NCI-H526 (cell line): ENCODE data around the gene NOCT.
"Not testable (repeated sequence)": the region's sequence is repeated elsewhere in the genome, so short reads cannot be mapped to it uniquely, and the experiment has no call there.

ENCODE experiments used
- DNase-seq, 2 experiments: peaks; one replicate each; lab custom pipeline; 2025; lab: John Stamatoyannopoulos, UW

Gene NOCT, protein sequence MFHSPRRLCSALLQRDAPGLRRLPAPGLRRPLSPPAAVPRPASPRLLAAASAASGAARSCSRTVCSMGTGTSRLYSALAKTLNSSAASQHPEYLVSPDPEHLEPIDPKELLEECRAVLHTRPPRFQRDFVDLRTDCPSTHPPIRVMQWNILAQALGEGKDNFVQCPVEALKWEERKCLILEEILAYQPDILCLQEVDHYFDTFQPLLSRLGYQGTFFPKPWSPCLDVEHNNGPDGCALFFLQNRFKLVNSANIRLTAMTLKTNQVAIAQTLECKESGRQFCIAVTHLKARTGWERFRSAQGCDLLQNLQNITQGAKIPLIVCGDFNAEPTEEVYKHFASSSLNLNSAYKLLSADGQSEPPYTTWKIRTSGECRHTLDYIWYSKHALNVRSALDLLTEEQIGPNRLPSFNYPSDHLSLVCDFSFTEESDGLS

DNA sequence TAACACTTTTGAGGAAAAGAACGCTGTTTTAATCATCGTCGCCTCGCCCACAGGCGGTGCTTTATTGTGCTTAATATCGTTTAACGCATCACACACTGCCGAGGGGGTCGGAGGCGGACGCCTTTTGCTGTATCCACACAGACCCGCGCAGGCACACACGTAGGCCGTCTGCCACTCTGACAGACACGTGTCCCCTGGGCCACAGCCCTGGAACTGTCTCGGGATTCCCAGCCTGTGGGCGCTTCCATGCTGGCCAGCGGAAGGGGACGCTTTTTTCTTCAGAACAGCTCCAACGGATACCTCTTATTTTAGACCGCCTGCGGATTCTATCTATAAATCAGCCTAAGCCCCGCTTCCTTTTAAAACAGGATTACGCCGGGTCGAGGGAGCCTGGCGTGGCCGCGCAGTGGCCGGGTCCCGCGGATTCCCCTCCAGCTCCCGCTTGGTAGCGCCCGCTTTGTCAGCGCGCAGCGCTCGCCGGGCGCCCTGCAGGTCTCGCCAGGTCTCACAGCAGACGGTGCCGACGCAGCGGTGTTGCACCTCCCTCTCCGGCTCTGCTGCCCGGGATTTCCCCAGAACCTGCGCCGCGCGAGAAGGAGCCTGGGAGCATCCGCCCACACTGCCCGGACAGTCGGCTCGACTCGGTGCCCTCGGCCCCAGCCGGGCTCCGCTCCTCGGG, at the start of gene NOCT:
Gene NOCT (plus strand): TSS at position 513 of the 679 bp plus-strand sequence. CDS start 201 bp downstream, outside the sequence.
- DNase-seq: peak; percentile 86 to 95

GRCh38 chr4:138967313-138967712, 48.3 kb upstream of the NOCT start:
- no peak for DNase-seq

DNA sequence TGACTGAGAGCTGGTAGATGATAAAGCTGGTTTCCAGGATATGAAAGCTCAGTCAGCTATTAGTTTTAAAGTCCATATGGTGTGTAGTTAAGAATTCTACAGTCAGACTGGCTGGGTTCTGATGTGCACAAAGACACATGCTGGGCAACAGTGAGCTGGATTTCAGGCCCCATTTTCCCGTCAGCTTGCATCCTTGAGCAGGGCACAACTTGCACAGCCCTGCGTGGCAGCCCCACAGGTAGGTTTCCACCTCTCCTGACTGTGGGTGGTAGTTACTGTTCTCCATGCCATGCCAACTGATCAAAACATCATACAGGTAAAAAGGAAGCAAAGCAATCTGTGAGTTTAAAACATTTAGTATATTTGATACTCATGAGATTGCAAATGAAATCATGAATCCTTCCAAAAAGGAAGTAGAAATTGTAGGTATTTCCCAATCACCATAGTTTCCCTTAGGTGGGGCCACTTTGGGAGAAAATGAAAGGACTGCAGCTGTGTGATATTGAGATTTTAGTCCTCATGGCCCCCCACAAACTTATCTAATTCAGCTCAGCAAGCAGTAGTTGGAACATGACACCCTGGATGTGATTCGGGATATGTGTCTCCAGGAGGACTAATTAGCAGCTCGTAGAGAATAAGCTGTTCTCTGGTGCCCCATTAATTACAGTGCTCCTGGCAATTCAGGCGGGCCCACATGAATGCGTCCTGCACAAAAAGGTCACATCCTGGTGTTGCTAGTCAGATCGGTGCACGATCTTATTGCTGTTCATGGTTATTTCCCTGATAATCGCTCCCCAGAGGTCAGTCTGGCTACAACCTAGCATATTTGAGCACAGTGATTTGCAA, 42.4 kb upstream of the NOCT start:
- DNase-seq: no peak

DNA sequence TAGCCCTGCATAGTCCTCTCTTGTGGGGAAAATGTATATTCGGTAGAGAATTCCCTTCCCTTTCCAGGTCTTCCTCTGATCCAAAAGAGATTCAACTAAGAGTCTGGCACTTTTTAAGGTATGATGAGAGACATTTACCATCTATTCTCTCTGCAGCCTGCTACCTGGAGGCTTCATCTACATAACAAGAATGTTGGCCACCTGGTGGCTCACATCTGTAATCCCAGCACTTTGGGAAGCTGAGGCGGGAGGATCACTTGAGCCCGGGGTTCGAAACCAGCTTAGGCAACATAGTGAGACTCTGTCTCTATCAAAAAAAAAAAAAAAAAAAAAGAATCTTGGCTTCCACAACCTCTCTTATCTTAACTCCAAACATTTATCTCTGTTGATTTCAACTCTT, 40.4 kb upstream of the NOCT start:
- no peak for DNase-seq

DNA sequence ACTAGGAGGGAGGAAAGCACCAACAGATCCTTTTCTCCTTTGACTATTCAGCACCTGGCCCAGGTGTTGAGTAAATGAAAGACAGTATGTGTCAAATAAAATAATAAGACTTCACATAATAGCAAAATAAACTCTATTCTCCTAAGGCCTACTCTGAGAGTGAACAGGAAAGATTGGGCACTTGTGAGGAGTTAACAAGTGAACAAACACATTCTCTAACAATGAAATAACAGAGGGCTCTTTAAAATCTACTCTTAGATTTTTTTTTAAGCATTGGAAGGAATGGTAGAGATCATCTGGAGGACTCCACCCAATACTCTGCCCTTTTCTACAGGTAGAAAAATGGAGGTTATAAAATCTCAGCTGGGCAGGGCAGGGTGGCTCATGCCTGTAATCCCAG, 39.1 kb upstream of the NOCT start:
- DNase-seq: no peak

DNA sequence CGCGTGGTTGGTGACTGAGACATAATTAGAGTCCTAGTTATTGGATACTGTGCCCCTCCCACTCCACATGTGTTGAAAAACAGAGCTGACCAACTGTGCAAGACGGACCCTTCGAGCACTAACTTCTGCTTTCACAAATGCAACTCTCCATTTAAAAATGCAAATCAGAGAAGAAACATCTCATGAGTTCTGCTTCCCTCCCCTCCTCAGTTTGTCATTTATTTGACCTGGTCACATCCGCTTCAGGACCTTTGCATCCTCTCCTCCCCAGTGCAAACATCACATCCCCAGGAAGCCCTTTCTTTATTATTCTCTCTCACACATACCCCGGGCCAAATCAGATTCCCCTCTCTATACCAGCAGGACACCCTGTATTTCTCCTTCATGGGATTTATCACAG, 38.1 kb upstream of the NOCT start:
- no peak for DNase-seq

DNA sequence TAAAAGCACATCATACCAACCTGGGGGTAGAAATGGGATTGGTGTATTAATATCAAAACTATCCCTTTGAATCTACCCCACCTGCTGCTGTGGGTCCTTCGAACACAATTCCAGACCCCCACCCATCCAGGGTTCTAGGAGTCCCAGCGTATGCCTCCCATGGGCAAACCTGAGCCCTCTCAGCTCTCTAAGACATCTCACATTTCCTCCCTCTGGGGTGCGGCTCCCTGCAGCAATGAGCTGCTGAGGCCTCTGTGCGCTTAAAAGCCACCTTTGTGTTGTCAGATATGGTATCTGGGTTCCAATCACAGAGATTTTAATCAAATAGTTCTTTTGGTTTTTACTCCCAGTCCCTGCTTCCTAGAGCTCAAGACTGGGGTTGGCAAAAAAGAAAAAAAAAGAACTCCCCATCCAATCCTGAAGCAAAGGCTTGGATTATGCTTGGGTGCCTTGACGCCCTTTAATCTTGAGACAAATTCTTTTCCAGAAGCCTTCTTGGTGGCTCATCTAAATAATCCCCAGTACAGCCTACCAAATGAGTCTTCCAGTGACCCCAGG, 37.5 kb upstream of the NOCT start:
- no peak for DNase-seq

DNA sequence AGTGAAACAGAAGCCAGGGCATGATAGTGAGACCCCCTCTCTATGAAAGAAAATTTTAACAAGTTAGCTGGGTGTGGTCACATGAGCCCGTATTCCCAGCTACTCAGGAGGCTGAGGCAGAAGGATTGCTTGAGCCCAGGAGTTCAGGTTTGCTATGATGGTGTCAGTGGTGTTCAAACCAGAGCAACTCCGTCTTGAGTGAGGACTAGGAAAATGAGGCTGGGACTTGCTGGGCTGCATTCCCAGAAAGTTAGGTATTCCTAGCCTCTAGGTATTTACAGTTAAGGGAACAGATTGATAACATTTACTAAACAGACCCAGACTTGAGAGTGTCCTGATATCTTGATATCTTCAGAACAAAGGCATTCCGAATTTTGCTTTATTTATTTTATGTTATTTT, 37.0 kb upstream of the NOCT start:
- DNase-seq: no peak

DNA sequence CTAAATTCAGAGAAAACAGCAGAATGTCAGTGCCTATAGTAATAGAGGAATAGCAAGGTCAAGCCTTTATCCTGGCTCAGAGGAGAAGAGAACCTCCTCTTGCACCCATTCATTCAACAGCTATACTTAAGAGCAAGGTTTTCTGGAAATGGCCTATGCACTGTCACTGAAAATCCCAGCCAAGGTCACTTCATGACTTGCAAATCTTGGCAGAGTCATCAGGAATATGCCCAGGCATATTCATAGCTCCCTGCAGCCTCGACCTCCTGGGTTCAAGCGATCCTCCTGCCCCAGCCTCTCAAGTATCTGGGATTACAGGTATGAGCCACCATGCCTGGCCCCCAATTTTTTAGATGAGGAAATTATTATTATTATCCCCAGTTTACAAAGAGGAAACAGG, 35.8 kb upstream of the NOCT start:
- no peak for DNase-seq

DNA sequence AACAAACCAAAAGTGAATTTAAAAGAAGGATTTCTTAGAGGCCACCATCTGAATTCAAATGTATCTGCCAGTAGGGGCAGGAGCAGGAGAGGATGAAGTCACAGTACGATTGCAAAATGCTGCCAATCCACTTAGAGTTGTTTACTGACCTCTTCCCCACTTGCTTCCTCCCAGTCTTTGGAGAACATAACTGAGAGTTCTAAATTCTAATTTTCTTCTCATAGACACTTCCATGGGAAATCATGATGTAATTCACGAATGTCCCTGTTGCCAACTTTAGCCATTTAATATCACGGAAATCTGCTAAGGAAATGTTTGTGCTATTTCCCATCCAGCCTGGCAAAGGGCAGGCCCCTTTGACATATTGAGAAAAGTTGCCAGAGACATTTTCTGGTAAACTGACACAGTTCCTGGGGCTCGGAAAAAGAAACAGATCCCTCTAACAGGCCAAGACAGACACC, 33.6 kb upstream of the NOCT start:
- no peak for DNase-seq

GRCh38 chr4:138982754-138983153, 32.8 kb upstream of the NOCT start:
- no peak for DNase-seq

DNA sequence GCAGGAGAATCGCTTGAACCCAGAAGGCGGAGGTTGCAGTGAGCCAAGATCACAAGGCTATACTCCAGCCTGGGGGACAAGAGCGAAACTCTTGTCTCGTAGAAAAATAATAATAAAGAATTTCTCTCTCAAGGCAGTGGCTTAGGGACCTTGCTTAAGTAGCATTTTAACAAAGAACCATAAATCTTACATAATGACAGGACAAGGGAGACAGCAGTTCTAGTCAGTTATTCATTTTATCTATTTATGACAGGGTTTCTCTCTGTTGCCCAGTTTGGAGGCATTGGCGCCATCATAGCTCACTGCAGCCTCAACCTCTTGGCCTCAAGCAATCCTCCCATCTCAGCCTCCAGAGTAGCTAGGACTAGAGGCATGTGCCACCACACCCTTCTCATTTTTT, 31.9 kb upstream of the NOCT start:
- no peak for DNase-seq

- no peak for DNase-seq
Observed at GRCh38 chr4:138984647-138985046, 30.9 kb upstream of the NOCT start.

DNA sequence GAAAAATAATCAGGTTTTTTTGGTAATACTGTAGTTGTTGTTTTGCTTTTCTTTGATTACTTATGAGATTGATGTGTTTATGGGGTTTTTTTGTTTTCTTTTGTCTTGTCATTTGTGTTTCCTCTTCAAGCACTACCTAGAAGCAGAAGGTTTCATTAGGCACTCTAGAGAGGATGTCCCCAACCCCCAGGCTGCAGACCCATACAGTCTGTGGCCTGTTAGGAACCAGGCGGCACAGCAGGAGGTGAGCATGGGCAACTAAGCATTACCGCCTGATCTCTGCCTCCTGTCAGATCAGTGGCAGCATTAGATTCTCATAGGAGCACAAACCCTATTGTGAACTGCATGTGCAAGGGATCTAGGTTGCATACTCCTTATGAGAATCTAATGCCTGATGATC, 22.9 kb upstream of the NOCT start:
- no peak for DNase-seq

DNA sequence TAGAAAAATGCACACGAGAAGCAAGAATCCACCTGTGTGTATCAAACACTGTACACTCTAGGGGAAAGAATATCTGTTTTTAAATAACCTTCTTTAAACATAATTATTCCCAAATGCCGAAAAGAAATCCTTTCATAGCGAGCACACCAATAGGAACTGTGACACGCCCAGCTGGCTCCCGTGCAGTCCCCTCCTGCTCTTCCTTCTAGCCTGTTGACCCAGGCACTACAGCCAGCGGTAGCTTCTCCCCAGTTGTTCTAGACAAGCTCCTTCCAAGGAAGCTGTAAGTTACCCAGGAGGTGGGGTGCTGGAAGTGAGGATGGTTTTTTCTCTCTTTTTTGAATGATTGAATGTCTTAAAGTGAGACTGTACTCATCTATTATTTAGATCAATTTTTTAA, 19.5 kb upstream of the NOCT start:
- no peak for DNase-seq

GRCh38 chr4:138999666-139000065, 15.9 kb upstream of the NOCT start:
- no peak for DNase-seq

GRCh38 chr4:139000134-139000533, 15.4 kb upstream of the NOCT start:
- DNase-seq: not testable (repeated sequence)

DNA sequence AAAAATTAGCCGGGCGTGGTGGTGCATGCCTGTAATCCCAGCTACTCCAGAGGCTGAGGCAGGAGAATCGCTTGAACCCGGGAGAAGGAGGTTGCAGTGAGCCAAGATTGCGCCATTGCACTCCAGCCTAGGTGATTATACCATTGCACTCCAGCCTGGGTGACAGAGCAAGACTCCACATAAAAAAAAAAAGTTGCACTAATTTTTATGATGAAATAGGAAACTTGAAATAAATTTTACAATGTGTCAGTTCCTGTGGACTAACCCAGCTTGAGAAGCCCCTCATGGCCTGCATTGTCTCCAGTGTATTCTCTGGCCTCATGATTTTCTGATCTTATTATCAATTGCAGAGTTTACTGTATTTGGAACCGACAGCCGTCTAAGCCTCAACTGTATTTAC, 14.2 kb upstream of the NOCT start:
- not testable (repeated sequence) for DNase-seq

GRCh38 chr4:139003668-139004067, 11.9 kb upstream of the NOCT start:
- not testable (repeated sequence) for DNase-seq

DNA sequence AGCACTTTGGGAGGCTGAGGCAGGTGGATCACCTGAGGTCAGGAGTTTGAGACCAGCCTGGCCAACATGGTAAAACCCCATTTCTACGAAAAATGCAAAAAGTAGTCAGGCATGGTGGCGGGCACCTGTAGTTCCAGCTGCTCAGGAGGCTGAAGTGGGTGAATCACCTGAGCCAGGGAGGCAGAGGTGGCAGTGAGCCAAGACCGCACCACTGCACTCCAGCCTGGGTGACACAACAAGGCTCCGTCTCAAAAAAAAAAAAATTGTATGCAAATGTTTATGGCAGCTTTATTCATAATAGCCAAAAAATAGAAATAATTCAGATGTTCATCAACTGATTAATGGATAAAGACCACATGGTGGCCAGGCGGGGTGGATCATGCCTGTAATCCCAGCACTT, 9.8 kb upstream of the NOCT start:
- DNase-seq: no peak

- DNase-seq: no peak
Observed at GRCh38 chr4:139007640-139008039, 7.9 kb upstream of the NOCT start.

DNA sequence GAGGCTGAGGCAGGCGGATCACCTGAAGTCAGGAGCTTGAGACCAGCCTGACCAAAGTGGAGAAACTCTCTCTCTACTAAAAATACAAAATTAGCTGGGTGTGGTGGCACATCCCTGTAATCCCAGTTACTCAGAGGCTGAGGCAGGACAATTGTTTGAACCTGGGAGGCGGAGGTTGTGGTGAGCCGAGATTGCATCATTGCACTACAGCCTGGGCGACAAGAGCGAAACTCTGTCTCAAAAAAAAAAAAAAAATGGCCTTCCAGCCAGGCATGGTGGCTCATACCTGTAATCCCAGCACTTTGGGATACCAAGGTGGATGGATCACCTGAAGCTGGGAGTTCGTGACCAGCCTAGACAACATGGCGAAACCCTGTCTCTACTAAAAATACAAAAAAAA, 7.3 kb upstream of the NOCT start:
- not testable (repeated sequence) for DNase-seq
